Ishikawa (cell line): ENCODE measurements around the gene FZD7.

Experiments
- CEBPB ChIP-seq: IDR thresholded peaks from 2 replicates; pipeline ENCODE4 v1.6.1; 2012
- CREB1 ChIP-seq: IDR thresholded peaks from 2 replicates; pipeline ENCODE4 v1.6.1; 2012; ENCODE audit warnings: low read depth
- EGR1 ChIP-seq: IDR thresholded peaks from 2 replicates; pipeline ENCODE4 v1.6.1; 2012
- EP300 ChIP-seq: IDR thresholded peaks from 2 replicates; pipeline ENCODE4 v1.6.1; 2012; ENCODE audit warnings: borderline replicate concordance
- FOXM1 ChIP-seq: IDR thresholded peaks from 2 replicates; pipeline ENCODE4 v1.6.1; 2012; ENCODE audit warnings: low read depth, borderline replicate concordance
- NFIC ChIP-seq: IDR thresholded peaks from 2 replicates; pipeline ENCODE4 v1.6.1; 2012
- RAD21 ChIP-seq: IDR thresholded peaks from 2 replicates; pipeline ENCODE4 v1.6.1; 2012; ENCODE audit warnings: low read depth
- TAF1 ChIP-seq: IDR thresholded peaks from 2 replicates; pipeline ENCODE4 v1.6.1; 2012; ENCODE audit warnings: low read depth, mild to moderate bottlenecking
- TCF12 ChIP-seq: IDR thresholded peaks from 2 replicates; pipeline ENCODE4 v1.6.1; 2012; ENCODE audit warnings: low read depth
- TEAD4 ChIP-seq: IDR thresholded peaks from 2 replicates; pipeline ENCODE4 v1.6.1; 2012
- YY1 ChIP-seq: IDR thresholded peaks from 2 replicates; pipeline ENCODE4 v1.6.1; 2012; ENCODE audit warnings: low read depth
- ZBTB7A ChIP-seq: IDR thresholded peaks from 2 replicates; pipeline ENCODE4 v1.6.1; 2012; ENCODE audit warnings: low read depth
- TF ChIP-seq, protein P1 (sequence below): IDR thresholded peaks from 2 replicates; pipeline ENCODE4 v1.6.1; 2012
- TF ChIP-seq, protein P2 (sequence below): IDR thresholded peaks from 2 replicates; pipeline ENCODE4 v1.6.1; 2012
- TF ChIP-seq, protein P3 (sequence below): IDR thresholded peaks from 2 replicates; pipeline ENCODE4 v1.6.1; 2012; ENCODE audit warnings: low read depth, mild to moderate bottlenecking

The FZD7 gene

GRCh38 chr2:202017940-202018339 lies 15.7 kb upstream of the FZD7 start:
- TF ChIP-seq TAF1 (no peak), YY1 (no peak)

DNA sequence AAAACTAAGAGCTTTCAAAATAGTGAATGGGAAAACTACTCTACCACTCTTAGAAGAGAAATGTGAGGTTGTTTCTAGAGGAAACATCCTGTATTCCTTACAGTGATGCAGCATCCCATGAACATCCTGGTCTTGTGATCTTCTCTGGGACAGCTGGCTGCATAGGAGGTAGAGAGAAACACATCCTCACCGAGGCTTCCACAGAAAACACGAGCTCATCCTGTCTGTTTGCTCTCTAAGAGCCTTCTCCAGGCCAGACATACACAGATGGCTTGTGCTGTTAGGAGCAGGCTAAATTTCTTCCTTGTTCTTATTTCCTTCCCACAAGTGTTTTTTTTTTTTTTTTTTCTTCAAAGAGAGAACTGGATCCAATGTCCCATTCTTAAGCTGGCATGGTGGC lies 14.7 kb upstream of the FZD7 start:
- TF ChIP-seq, protein P1, sequence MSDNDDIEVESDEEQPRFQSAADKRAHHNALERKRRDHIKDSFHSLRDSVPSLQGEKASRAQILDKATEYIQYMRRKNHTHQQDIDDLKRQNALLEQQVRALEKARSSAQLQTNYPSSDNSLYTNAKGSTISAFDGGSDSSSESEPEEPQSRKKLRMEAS = no peak
- TF ChIP-seq TEAD4 (no peak), NFIC (no peak), TCF12 (no peak), EGR1 (no peak), FOXM1 (no peak), RAD21 (no peak), TAF1 (no peak)

GRCh38 chr2:202019689-202020450 lies 13.8 kb upstream of the FZD7 start:
- TF ChIP-seq CEBPB (no peak), NFIC (no peak)

GRCh38 chr2:202022755-202023154 lies 10.9 kb upstream of the FZD7 start:
- TF ChIP-seq YY1 (no peak), ZBTB7A (no peak), EP300 (no peak), TCF12 (no peak), EGR1 (no peak), TEAD4 (no peak), NFIC (no peak), CREB1 (no peak), CEBPB (no peak), TAF1 (no peak), RAD21 (no peak), FOXM1 (no peak)
- TF ChIP-seq, protein P2, sequence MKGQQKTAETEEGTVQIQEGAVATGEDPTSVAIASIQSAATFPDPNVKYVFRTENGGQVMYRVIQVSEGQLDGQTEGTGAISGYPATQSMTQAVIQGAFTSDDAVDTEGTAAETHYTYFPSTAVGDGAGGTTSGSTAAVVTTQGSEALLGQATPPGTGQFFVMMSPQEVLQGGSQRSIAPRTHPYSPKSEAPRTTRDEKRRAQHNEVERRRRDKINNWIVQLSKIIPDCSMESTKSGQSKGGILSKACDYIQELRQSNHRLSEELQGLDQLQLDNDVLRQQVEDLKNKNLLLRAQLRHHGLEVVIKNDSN = no peak
- TF ChIP-seq, protein P3, sequence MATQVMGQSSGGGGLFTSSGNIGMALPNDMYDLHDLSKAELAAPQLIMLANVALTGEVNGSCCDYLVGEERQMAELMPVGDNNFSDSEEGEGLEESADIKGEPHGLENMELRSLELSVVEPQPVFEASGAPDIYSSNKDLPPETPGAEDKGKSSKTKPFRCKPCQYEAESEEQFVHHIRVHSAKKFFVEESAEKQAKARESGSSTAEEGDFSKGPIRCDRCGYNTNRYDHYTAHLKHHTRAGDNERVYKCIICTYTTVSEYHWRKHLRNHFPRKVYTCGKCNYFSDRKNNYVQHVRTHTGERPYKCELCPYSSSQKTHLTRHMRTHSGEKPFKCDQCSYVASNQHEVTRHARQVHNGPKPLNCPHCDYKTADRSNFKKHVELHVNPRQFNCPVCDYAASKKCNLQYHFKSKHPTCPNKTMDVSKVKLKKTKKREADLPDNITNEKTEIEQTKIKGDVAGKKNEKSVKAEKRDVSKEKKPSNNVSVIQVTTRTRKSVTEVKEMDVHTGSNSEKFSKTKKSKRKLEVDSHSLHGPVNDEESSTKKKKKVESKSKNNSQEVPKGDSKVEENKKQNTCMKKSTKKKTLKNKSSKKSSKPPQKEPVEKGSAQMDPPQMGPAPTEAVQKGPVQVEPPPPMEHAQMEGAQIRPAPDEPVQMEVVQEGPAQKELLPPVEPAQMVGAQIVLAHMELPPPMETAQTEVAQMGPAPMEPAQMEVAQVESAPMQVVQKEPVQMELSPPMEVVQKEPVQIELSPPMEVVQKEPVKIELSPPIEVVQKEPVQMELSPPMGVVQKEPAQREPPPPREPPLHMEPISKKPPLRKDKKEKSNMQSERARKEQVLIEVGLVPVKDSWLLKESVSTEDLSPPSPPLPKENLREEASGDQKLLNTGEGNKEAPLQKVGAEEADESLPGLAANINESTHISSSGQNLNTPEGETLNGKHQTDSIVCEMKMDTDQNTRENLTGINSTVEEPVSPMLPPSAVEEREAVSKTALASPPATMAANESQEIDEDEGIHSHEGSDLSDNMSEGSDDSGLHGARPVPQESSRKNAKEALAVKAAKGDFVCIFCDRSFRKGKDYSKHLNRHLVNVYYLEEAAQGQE = no peak
- TF ChIP-seq, protein P1 = no peak

DNA sequence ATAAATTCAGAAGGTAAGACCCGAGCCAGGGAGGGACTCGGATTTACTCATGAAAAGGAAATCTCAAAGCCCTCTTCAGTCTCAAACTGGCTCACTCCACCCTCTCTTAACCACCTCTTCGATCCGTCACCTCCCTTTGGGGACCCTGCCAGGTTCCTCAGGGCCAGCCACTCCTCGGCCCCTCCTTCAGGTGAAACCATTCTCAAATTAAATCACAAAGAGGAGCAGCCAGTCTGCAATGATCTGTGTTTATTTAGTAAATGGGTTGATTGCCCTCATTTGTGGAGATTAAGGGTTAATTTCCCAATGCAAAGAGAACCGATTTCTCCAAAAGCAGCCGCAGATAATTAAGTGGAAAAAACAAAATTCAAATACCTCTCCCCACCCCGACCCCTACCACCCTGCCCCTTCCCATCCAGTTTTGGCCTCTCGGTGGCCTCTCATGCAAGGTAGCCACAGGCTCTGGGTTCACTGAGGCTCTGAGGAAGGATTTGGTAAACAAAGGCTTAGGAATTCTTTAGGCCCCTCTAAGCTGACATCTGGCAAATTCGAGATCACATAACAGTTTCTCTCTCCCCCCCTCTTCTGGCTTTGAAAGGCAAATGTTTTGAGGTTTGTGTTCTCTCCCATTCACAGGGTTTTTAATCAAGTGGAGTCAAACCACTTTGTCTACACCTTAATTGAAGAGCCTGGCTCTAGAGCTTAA lies 10.3 kb upstream of the FZD7 start:
- TF ChIP-seq ZBTB7A = no peak
- TF ChIP-seq TEAD4 = no peak
- TF ChIP-seq EGR1 = no peak
- no peak for TF ChIP-seq NFIC
- TF ChIP-seq EP300 = no peak
- TF ChIP-seq RAD21 = no peak
- no peak for TF ChIP-seq TAF1
- no peak for TF ChIP-seq CREB1
- TF ChIP-seq, protein P2 = no peak
- TF ChIP-seq TCF12 = no peak
- TF ChIP-seq, protein P3 = no peak
- TF ChIP-seq CEBPB = no peak

GRCh38 chr2:202023904-202024266 lies 9.8 kb upstream of the FZD7 start:
- TF ChIP-seq, protein P1 = no peak
- TF ChIP-seq TCF12 (no peak), YY1 (no peak), EP300 (no peak), CEBPB (no peak), TEAD4 (no peak), FOXM1 (no peak), TAF1 (no peak), CREB1 (no peak)
- TF ChIP-seq, protein P3 = no peak
